Neural cell (in vitro differentiated cells): Measurements from ENCODE around the gene GLO1. TPM values are rescaled to one million over a fixed set of nuclear protein-coding genes. Genes with fewer than 3 reads are reported as not detected.

ENCODE experiments used
- H2AFZ ChIP-seq: fragments of 200-600, 300-800 bp; sonication (generic), shearing (Covaris generic); 2 replicates; pipeline ENCODE4 v1.6.0; 2014; ENCODE audit warnings: low read depth, mild to moderate bottlenecking, antibody characterized with exemption, low read length, moderate library complexity
- H3F3A ChIP-seq: fragments of 200-600 bp; shearing (Covaris generic); 2 replicates; pipeline ENCODE4 v1.6.1; 2016; ENCODE audit warnings: mild to moderate bottlenecking, moderate library complexity, mixed read lengths, antibody characterized with exemption, low read length; ENCODE audit not compliant: insufficient read depth, poor library complexity, severe bottlenecking
- H3K27ac ChIP-seq: fragments of 200-600, 300-800 bp; sonication (generic), shearing (Covaris generic); 2 replicates; pipeline ENCODE4 v1.5.1; 2014; ENCODE audit warnings: mild to moderate bottlenecking, low read length, moderate library complexity
- H3K27me3 ChIP-seq: fragments of 300-800, 200-600 bp; sonication (generic), shearing (Covaris generic); 2 replicates; pipeline ENCODE4 v1.6.0; 2014; ENCODE audit warnings: mild to moderate bottlenecking, low read depth, low read length, moderate library complexity; ENCODE audit not compliant: insufficient read depth
- H3K36me3 ChIP-seq: fragments of 300-800, 200-600 bp; sonication (generic), shearing (Covaris generic); 2 replicates; pipeline ENCODE4 v1.5.1; 2014; ENCODE audit warnings: mild to moderate bottlenecking, antibody characterized with exemption, low read length, moderate library complexity; ENCODE audit not compliant: insufficient read depth
- H3K4me2 ChIP-seq: fragments of 300-800, 200-600 bp; sonication (generic), shearing (Covaris generic); 2 replicates; pipeline ENCODE4 v1.6.0; 2014; ENCODE audit warnings: mild to moderate bottlenecking, low read length
- H3K4me3 ChIP-seq: fragments of 300-800, 200-600 bp; sonication (generic), shearing (Covaris generic); 2 replicates; pipeline ENCODE4 v1.5.1; 2014; ENCODE audit warnings: mild to moderate bottlenecking, low read length, moderate library complexity
- H3K79me2 ChIP-seq: fragments of 200-600 bp; shearing (Covaris generic); replicated peaks from 2 replicates; pipeline ENCODE4 v1.6.0; 2014; ENCODE audit warnings: mild to moderate bottlenecking, low read length, moderate library complexity; ENCODE audit not compliant: insufficient read depth
- H3K9ac ChIP-seq: fragments of 300-800, 200-600 bp; sonication (generic), shearing (Covaris generic); 2 replicates; pipeline ENCODE4 v1.6.1; 2016; ENCODE audit warnings: mild to moderate bottlenecking, low read length, mixed read lengths
- H3K9me2 ChIP-seq: fragments of 200-600 bp; shearing (Covaris generic); 2 replicates; pipeline ENCODE4 v1.6.1; 2016; ENCODE audit warnings: mild to moderate bottlenecking, low read length, mixed read lengths; ENCODE audit not compliant: insufficient read depth
- H3K9me3 ChIP-seq: fragments of 200-600, 300-800 bp; sonication (generic), shearing (Covaris generic); 2 replicates; pipeline ENCODE4 v1.6.1; 2016; ENCODE audit warnings: mild to moderate bottlenecking, mixed run types, low read length, moderate library complexity, mixed read lengths
- H4K20me1 ChIP-seq: fragments of 200-600 bp; shearing (Covaris generic); 2 replicates; pipeline ENCODE4 v1.6.1; 2016; ENCODE audit warnings: mild to moderate bottlenecking, mixed run types; ENCODE audit not compliant: insufficient read depth
- EP300 ChIP-seq: fragments of 450-650 bp; conservative IDR thresholded peaks from 2 replicates; pipeline ENCODE4 v1.6.1; 2014; ENCODE audit warnings: antibody characterized with exemption, mild to moderate bottlenecking, moderate library complexity; ENCODE audit not compliant: poor library complexity, severe bottlenecking
- EZH2 ChIP-seq: fragments of 200-600, 300-800 bp; shearing (Covaris generic), sonication (generic); IDR thresholded peaks from 2 replicates; pipeline ENCODE4 v1.6.1; 2014; ENCODE audit warnings: antibody characterized with exemption, low read length, borderline replicate concordance, mild to moderate bottlenecking; ENCODE audit not compliant: insufficient read depth, poor library complexity, severe bottlenecking
- MXI1 ChIP-seq: fragments of 450-650 bp; conservative IDR thresholded peaks from 2 replicates; pipeline ENCODE4 v1.6.1; 2014; ENCODE audit warnings: antibody characterized with exemption, mild to moderate bottlenecking; ENCODE audit not compliant: poor library complexity, severe bottlenecking
- POLR2AphosphoS5 ChIP-seq: IDR thresholded peaks from 2 replicates; pipeline ENCODE4 v1.6.1; 2012
- RAD21 ChIP-seq: fragments of 450-650 bp; conservative IDR thresholded peaks from 2 replicates; pipeline ENCODE4 v1.6.1; 2014; ENCODE audit warnings: antibody characterized with exemption, mild to moderate bottlenecking, moderate library complexity
- SMC3 ChIP-seq: fragments of 450-650 bp; conservative IDR thresholded peaks from 2 replicates; pipeline ENCODE4 v1.6.1; 2014; ENCODE audit warnings: antibody characterized with exemption, mild to moderate bottlenecking, moderate library complexity; ENCODE audit not compliant: poor library complexity
- TAF1 ChIP-seq: IDR thresholded peaks from 2 replicates; pipeline ENCODE4 v1.6.1; 2012; ENCODE audit warnings: low read depth
- polyA plus RNA-seq: library from polyadenylated mRNA; depleted of rRNA; stranded (reverse); fragments of >200 nt; gene quantifications from 2 replicates; pipeline ENCODE4 v1.2.3, GENCODE V29; 2014
- TF ChIP-seq, protein P1 (sequence below): IDR thresholded peaks from 2 replicates; pipeline ENCODE4 v1.6.1; 2012; ENCODE audit warnings: borderline replicate concordance
- TF ChIP-seq, protein P2 (sequence below): fragments of 450-650 bp; IDR thresholded peaks from 2 replicates; pipeline ENCODE4 v1.5.1; 2014; ENCODE audit warnings: antibody characterized with exemption, mild to moderate bottlenecking, moderate library complexity; ENCODE audit not compliant: poor library complexity, severe bottlenecking

Gene GLO1
- polyA plus RNA-seq, 1 donor from 2014 or later, result 94.8 TPM

DNA sequence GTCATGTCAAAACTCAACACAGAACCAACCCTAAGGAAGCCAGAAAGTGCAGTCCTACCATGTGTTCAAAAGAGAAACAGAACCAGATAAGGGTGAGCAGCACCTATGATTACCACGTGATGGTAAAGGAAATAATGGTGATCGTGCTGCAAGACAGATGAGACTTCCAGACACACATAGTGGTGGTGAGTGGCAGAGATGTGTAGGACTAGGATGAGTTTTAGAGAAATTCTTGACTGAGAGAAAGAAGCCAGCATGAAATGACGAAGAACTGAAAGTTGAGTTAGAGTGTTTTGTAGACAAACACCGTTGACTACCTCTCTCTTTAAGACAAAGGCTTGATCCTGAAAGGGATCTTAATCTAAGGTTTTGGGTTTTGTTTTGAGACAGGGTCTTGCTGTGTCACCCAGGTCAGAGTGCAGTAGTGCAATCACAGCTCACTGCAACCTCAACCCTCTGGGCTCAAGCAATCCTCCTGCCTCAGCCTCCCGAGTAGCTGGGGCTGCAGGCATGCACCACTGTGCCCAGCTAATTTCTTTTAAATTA is 52.7 kb downstream of the GLO1 start:
- Histone ChIP-seq H3K9me2 (no peaks in the 10 kb centered on the region), H3K4me2 (no peak overlapping the region), H3K27me3 (no peaks in the 10 kb centered on the region), H3F3A (no peaks in the 10 kb centered on the region), H4K20me1 (no peaks in the 10 kb centered on the region), H3K4me3 (no peak overlapping the region), H3K36me3 (no peaks in the 10 kb centered on the region), H2AFZ (no peak overlapping the region), H3K79me2 (no peaks in the 10 kb centered on the region), H3K27ac (no peak overlapping the region), H3K9me3 (no peaks in the 10 kb centered on the region), H3K9ac (no peak overlapping the region)
- TF ChIP-seq MXI1 (no peak), TAF1 (no peak), EZH2 (no peak), EP300 (no peak), RAD21 (no peak), POLR2AphosphoS5 (no peak)

DNA sequence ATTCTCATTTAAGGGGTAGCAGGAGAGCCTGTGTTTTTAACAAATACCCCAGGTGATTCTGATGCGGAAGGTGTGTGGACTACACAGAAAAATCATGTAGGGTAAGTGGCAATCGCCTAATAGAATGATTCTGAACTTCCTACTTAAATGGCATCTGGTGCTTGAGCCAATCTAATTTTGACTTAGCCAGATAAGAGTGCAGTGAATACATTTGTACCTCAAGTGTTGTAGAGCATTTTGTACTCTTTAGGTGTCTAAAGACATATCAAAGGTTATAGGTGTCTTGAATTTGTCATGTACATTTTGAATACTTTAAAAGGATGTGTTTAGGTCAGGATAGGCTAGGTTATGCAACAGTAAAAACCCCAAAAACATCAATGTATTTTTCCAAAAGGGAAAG is 53.2 kb downstream of the GLO1 start:
- H3F3A ChIP-seq, result no peaks in the 10 kb centered on the region

DNA sequence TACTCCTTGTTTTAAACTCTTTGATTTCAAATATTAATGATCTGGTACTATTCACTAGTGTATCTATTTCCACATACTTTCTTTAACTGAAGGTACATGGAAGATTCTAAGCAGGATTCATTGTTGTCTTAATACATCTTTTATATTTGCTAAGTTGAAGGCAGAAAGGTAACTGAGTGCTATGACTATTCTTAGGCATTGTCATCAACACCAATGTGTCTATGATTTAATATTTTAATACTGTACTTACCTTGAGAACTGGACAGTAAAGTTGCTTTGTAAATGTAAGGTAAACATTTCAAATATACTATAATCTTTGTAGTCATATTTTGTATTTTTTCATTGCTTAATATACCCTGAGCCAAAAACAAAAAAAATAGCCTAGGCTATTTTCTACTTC is 54.3 kb downstream of the GLO1 start:
- Histone ChIP-seq H3K27ac (no peak overlapping the region), H3K27me3 (no peaks in the 10 kb centered on the region), H3K9me3 (no peaks in the 10 kb centered on the region), H3K4me2 (no peak overlapping the region), H3K36me3 (no peaks in the 10 kb centered on the region), H3F3A (no peaks in the 10 kb centered on the region), H3K4me3 (no peak overlapping the region), H3K79me2 (no peaks in the 10 kb centered on the region), H3K9ac (no peak overlapping the region), H4K20me1 (no peaks in the 10 kb centered on the region), H2AFZ (no peak overlapping the region), H3K9me2 (no peaks in the 10 kb centered on the region)
- TF ChIP-seq EP300 (no peak), EZH2 (no peak), MXI1 (no peak), RAD21 (no peak), SMC3 (no peak), POLR2AphosphoS5 (no peak)
- TF ChIP-seq, protein P1, sequence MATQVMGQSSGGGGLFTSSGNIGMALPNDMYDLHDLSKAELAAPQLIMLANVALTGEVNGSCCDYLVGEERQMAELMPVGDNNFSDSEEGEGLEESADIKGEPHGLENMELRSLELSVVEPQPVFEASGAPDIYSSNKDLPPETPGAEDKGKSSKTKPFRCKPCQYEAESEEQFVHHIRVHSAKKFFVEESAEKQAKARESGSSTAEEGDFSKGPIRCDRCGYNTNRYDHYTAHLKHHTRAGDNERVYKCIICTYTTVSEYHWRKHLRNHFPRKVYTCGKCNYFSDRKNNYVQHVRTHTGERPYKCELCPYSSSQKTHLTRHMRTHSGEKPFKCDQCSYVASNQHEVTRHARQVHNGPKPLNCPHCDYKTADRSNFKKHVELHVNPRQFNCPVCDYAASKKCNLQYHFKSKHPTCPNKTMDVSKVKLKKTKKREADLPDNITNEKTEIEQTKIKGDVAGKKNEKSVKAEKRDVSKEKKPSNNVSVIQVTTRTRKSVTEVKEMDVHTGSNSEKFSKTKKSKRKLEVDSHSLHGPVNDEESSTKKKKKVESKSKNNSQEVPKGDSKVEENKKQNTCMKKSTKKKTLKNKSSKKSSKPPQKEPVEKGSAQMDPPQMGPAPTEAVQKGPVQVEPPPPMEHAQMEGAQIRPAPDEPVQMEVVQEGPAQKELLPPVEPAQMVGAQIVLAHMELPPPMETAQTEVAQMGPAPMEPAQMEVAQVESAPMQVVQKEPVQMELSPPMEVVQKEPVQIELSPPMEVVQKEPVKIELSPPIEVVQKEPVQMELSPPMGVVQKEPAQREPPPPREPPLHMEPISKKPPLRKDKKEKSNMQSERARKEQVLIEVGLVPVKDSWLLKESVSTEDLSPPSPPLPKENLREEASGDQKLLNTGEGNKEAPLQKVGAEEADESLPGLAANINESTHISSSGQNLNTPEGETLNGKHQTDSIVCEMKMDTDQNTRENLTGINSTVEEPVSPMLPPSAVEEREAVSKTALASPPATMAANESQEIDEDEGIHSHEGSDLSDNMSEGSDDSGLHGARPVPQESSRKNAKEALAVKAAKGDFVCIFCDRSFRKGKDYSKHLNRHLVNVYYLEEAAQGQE, result no peak
- TF ChIP-seq, protein P2, sequence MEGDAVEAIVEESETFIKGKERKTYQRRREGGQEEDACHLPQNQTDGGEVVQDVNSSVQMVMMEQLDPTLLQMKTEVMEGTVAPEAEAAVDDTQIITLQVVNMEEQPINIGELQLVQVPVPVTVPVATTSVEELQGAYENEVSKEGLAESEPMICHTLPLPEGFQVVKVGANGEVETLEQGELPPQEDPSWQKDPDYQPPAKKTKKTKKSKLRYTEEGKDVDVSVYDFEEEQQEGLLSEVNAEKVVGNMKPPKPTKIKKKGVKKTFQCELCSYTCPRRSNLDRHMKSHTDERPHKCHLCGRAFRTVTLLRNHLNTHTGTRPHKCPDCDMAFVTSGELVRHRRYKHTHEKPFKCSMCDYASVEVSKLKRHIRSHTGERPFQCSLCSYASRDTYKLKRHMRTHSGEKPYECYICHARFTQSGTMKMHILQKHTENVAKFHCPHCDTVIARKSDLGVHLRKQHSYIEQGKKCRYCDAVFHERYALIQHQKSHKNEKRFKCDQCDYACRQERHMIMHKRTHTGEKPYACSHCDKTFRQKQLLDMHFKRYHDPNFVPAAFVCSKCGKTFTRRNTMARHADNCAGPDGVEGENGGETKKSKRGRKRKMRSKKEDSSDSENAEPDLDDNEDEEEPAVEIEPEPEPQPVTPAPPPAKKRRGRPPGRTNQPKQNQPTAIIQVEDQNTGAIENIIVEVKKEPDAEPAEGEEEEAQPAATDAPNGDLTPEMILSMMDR, result no peak

More for the DNA sequence above, 53.2 kb downstream of the GLO1 start:
- Histone ChIP-seq H3K9me3 (no peaks in the 10 kb centered on the region), H3K4me2 (no peak overlapping the region), H4K20me1 (no peaks in the 10 kb centered on the region), H3K79me2 (no peaks in the 10 kb centered on the region), H3K9ac (no peak overlapping the region), H3K36me3 (no peaks in the 10 kb centered on the region), H2AFZ (no peak overlapping the region), H3K9me2 (no peaks in the 10 kb centered on the region), H3K27ac (no peak overlapping the region), H3K27me3 (no peaks in the 10 kb centered on the region), H3K4me3 (no peak overlapping the region)
- TF ChIP-seq POLR2AphosphoS5, result no peak
- TF ChIP-seq, protein P1, result no peak
